Right ventricle myocardium inferior (tissue), 1 donor: Measurements from ENCODE around the gene ZNF688. TPM values are rescaled to one million over a fixed set of nuclear protein-coding genes. Genes with fewer than 3 reads are reported as not detected.
A peak's percentile ranks its signal among the peaks of the same experiment; 100 is the strongest.
"Not testable (repeated sequence)": the region's sequence is repeated elsewhere in the genome, so short reads cannot be mapped to it uniquely, and the experiment has no call there.

Experiments
- ATAC-seq: fragments of 200-7000 bp; cut with Tn5 transposase; one replicate; pipeline ENCODE4 v1.9.1; 2020; ENCODE audit warnings: mild to moderate bottlenecking, moderate library complexity
- DNase-seq: peaks from one replicate; pipeline ENCODE4 v3.0.0; 2021; ENCODE audit errors: missing footprints
- intact Hi-C: fragments of 100-400 bp; cut with DNase I; formaldehyde crosslinking; loops from one replicate; pipeline ENCODE4 v1.11.0; 2022
- total RNA-seq: library from RNA; stranded (reverse); fragmentation: NEBNext Ultra II Directional; extraction: Animal tissue kit (Norgen Biotek cat#: 25700); gene quantifications from one replicate; pipeline ENCODE4 v1.2.1, GENCODE V29; 2021
- donor health status: DM: no; HTN: yes; CAD: no; lungs with severe emphysema.

The ZNF688 gene
- total RNA-seq, 1 donor from 2014 or later: 12.2 TPM

GRCh38 chr16:30539986-30540526 is 31.5 kb downstream of the ZNF688 start:
- ATAC-seq, intact Hi-C loops, DNase-seq: not testable (repeated sequence)

DNA sequence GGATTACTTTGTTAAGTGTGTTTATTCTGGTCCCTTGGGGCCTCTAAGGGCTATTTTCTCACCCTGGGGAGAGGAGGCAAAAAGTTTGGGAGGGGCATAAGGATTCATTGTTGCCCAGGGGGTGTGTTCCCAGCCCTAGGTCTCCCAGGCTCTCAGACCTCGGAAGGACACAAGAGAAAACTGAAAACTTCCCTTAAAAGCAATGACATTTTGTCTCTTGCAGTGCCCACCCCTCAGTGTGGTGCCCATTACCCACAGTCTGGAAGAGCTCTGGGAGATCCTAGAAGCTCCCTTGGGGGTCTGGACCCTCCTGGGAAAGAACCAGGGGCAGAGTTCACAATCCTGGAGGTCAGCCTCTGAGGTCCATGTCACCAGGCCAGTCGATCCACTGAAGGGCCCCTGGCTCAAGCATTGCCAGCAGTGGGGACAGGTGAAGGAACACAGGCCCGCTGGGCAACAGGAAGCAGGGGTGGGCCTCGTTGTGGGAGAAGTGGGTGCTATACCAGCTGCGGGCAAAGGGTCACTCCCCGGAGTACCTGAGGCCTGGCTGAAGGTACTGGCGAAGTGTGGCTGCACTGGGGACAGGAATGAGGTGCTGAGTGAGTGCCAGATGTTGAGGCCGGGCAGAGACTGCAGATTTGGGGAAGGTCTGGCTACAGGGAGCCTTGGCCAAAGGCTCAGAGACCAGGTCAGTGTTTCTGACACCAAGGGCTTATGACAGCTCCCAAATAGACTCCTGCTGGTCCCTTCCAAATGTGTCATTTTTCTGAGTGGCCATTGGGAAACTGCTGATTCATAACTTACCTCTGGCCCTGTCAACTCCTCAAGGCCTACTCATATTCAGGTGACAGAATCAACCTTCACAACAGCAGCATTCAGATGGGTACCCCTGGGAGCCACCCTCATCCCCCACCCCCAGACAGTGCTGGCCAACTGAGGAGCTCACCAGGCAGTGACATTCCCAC is 32.2 kb downstream of the ZNF688 start:
- ATAC-seq: peak; percentile 77
- intact Hi-C loops: no loop called here
- DNase-seq: no peak

GRCh38 chr16:30536391-30537024 is 35.0 kb downstream of the ZNF688 start:
- ATAC-seq, intact Hi-C loops, DNase-seq: not testable (repeated sequence)

DNA sequence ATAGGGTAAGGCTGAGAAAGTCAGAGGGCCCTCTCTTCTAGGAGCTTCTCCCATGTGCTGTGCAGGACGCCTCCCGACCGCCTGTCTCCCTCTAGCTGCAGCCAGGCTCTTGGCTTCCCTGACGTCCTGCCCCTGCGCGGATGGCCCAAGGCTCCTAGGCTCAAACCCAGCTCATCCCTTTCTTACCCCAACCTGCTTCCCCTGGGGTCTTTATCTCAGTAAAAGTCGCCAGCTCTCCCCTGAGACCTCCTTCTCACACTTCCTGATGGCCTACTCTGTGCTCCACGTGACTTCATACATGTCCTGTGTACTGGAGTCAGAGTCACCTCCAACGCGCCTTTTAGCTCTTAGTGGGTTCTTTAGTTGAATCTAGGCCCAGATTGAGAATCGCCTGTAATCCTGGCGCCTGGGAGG is 35.7 kb downstream of the ZNF688 start:
- ATAC-seq (peak; percentile 66), DNase-seq (peak; percentile 79)
- intact Hi-C loops: loop anchor here (1.0 kb wide), 2 partner anchors 23 to 36 kb away; partner anchors contain the start of genes ZNF688 and ZNF764

GRCh38 chr16:30535106-30535776 is 36.3 kb downstream of the ZNF688 start:
- ATAC-seq: peak; percentile 0
- DNase-seq: no peak
- intact Hi-C loops: loop anchor here (1.0 kb wide), 2 partner anchors 23 to 36 kb away; partner anchors contain the start of genes ZNF688 and ZNF764

- intact Hi-C loops: loop anchor here (1.0 kb wide), 2 partner anchors 24 to 37 kb away; partner anchors contain the start of genes ZNF688 and ZNF764
- peak; percentile 95 for DNase-seq
- peak; percentile 90 for ATAC-seq
Measured at GRCh38 chr16:30534368-30535105, 37.0 kb downstream of the ZNF688 start, which contains the start of gene ZNF747. ZNF747 (minus strand) TSS chr16:30534858; CDS start chr16:30534679, 179 bp downstream.

DNA sequence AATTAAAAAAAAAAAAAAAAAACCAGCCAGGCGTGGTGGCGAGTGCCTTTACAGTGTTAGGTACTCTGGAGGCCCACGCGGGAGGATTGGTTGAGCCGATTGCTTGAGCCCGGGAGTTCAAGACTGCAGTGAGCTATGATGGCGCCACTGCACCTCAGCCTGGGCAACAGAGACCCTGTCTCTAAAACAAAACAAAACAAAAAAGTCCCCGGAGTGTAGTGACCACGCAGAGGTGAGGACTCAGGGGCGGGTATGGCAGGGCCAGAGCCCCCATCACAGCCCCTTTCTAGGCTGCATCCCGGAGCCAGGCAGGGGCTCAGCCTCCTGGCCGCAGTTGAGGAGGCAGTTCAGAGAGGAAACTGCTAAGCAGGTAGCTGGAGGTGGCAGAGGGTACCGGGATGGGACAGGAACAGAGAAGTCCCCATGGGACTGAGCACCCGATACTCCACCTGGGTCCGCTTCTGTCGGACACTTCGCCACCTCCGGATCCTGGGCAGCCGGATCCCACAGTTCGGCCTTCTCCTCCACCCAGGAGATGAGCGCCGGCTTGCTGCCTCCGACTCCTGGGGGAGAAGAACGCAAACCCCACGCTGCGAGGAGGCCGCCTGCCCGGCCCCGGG is 37.7 kb downstream of the ZNF688 start:
- no peak for DNase-seq
- ATAC-seq: no peak
- intact Hi-C loops: no loop called here

DNA sequence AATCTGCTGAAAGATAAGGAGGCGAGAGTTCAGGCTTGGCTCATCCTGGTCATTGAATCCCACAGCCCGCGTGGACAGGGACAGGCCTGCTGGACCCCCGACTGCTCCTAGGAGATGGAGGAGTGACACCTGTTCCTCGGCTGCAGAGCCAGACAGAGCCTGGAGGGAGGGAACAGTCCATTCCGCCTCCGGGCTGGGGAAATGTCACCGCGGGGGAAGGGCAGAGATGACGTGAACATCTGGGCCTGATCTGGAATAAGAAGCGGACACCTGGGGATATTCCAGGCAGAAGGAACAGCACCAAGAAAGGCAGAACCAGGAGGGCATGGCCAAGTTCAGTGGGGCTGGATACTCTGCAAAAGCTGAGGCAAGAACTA is 38.4 kb downstream of the ZNF688 start:
- intact Hi-C loops: no loop called here
- no peak for DNase-seq

DNA sequence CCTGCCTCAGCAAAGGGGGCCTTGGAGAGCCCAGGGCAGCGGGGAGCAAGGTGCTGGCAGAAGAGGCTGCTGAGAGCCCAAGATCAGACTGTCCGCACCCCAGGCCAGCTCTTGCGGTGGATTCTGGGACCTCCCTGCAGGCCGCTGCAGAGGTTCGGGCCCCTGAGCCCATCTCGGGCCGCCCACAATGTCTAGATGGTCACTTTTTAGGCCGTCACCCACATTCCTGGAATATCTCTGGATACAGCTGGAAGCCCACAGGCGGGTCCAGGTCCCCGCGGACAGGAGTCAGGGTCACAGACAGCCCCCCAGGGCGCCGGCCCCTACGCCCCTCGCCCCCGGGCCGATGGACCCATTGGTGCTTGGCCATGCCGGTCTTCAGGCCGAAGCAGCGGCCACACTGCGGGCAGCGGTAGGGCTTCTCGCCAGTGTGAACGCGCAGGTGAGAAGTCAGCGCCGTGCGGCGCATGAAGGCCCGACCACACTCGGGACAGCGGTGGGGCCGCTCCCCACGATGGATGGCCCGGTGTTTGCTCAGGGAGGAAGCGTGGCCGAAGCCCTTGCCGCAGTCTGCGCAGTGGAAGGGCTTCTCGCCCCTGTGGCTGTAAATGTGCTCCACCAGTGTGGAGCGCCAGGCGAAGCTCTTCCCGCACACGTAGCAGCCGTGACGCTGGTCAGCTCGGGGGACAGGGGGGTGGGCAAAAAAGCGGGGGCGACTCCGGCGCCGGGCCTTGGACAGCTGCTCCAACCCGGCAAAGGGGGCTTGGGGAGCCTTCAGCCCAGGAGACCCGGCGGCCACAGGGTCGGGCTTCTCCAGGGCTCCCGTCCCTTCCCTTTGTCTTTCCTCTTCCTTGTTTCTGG is 39.0 kb downstream of the ZNF688 start:
- ATAC-seq (no peak), DNase-seq (no peak)
- intact Hi-C loops: no loop called here

More for the DNA sequence above, 38.4 kb downstream of the ZNF688 start:
- no peak for ATAC-seq

- ATAC-seq (no peak), DNase-seq (no peak)
- intact Hi-C loops: no loop called here
Measured at GRCh38 chr16:30530163-30531037, 41.1 kb downstream of the ZNF688 start.

DNA sequence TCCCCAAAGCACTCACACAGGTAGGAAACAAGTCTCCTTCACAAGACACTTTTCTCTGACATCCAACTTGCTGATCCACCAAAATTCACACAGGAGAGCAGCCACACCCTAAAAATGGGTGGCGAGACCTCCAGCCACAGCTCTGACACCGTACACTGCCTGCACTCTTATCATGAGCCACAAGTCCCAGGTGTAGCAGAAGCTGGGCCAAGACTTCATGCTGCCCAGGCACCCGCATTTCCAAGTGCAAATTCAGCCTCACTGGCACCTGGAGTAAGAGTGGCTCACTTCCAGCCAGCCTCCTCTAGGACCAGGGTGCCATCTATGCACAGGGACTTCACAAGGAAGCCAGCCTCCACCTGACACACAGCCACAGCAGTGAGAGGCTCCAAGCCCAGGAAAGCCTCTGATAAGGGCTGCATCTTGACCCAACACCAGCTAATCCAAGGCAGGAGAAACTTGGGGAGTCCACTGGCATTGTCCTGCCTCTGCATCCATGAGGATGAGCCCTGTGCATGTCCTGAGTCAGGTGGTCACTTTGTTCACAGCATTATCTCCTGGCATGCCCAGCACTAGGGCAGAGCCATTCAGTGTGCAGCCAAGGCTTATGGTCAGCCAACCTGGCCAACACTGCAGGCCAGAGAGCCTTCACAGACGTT is 42.6 kb downstream of the ZNF688 start:
- ATAC-seq (no peak), DNase-seq (no peak)
- intact Hi-C loops: loop anchor here (5.0 kb wide), 1 partner anchor 82 kb away; the partner anchor contains the start of gene SEPHS2

- no peak for DNase-seq
- ATAC-seq: no peak
- intact Hi-C loops: loop anchor here (1.0 to 5.0 kb wide), 2 partner anchors 80 to 123 kb away; partner anchors contain the start of genes PRR14 and SEPHS2
Measured at GRCh38 chr16:30527635-30528178, 43.8 kb downstream of the ZNF688 start.

DNA sequence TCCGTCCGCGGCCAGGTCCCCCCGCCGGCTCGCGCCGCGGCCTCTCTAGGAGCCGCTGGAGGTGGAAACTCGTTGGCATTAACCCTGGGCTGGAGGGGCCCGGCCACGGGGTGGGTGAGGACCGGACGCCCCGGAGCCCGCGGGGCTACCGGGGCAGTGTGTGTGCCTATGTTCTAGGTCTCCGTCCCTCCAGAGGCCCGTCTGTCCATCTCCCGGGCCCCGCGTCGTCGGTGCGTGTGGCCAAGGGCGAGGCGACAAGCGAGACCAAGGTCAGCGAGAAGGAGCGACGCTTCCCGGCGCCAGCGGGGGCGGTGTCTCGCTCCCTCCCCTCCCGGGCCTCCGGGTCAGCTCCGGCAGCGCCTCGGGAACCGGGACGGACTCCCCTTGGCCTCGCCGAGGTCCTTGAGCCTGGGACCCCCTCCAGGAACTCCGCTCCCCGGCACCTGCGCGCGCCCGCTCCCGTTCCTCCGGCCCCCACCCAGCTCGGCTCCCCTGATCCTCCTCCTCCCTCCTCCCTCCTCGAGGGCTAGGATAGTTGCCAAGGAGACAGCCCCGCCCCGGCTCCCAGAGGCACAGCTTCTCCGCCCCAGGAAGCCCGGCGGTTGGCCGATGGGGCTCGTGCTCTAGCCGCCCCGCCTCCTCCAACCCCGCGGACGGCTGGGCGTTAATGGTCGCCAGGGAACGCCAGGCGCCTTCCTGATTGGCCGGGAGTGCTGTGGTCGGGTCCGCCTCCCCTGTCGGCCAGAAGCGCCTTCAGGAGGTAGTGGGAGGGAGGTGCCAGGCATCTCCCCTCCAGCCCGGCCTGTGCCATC is 44.5 kb downstream of the ZNF688 start:
- intact Hi-C loops: loop anchor here (1.0 to 5.0 kb wide), 2 partner anchors 80 to 123 kb away; partner anchors contain the start of genes PRR14 and SEPHS2
- peak; percentile 94 for ATAC-seq

More for the DNA sequence above, 44.5 kb downstream of the ZNF688 start:
- DNase-seq: peak; percentile 100
